ENCODE data around the gene SCGB3A1. TPM values are rescaled to one million over a fixed set of nuclear protein-coding genes. Genes with fewer than 3 reads are reported as not detected.

The SCGB3A1 gene
- total and polyA plus RNA-seq, 9 of the 15 experiments (the other 6 are each of a cell fraction or from before 2014, with no cell fraction given) = 0.33 TPM; not detected in 8

GRCh38 chr5:180595046-180595379 is 3.7 kb upstream of the SCGB3A1 start (continued):
- 0 out of 2 replicates have a peak, but pooled peaks have one; percentile 11 for TF ChIP-seq ZBTB2 (IDR thresholded peaks at IDR 0.05)
- TF ChIP-seq USF2 (CRISPR knock-in tag; IDR thresholded peaks at IDR 0.05) = no peak
- no peak for TF ChIP-seq ZNF232 (CRISPR knock-in tag; IDR thresholded peaks at IDR 0.05)
- TF ChIP-seq TRIM24 (IDR thresholded peaks at IDR 0.05) = peak; percentile 59 to 76; a peak in 3 of 4 replicates
- TF ChIP-seq XRCC5 (IDR thresholded peaks at IDR 0.05; ENCODE audit: low read depth, low read length) = no peak
- no peak for TF ChIP-seq HMG20B (CRISPR knock-in tag; IDR thresholded peaks at IDR 0.05)
- no peak for TF ChIP-seq RBM25 (IDR thresholded peaks at IDR 0.05; ENCODE audit: low read depth, low read length, severe bottlenecking)
- TF ChIP-seq ELK3 (CRISPR knock-in tag; IDR thresholded peaks at IDR 0.05) = no peak
- TF ChIP-seq JUNB (CRISPR knock-in tag; conservative IDR thresholded peaks at IDR 0.05) = no peak
- TF ChIP-seq ZNF217 (CRISPR knock-in tag; IDR thresholded peaks at IDR 0.05) = no peak
- TF ChIP-seq ZNF12 (CRISPR knock-in tag; IDR thresholded peaks at IDR 0.05) = no peak
- TF ChIP-seq ZNF274 (IDR thresholded peaks at IDR 0.05; ENCODE audit: borderline replicate concordance, low read depth, low read length) = no peak
- no peak for TF ChIP-seq BCL6 (CRISPR knock-in tag; IDR thresholded peaks at IDR 0.05)
- TF ChIP-seq MLLT1 (IDR thresholded peaks at IDR 0.05) = peak in 1 of 2 experiments; percentile 11; a peak in 1 of 4 replicates
- no peak for TF ChIP-seq ZNF695 (CRISPR knock-in tag; IDR thresholded peaks at IDR 0.05)
- 0 out of 2 replicates have a peak, but pooled peaks have one; percentile 8 for TF ChIP-seq ZBTB5 (IDR thresholded peaks at IDR 0.05)
- 0 out of 2 replicates have a peak, but pooled peaks have one; percentile 6 for TF ChIP-seq IRF9 (tag; IDR thresholded peaks at IDR 0.05)
- TF ChIP-seq SMARCE1 (IDR thresholded peaks at IDR 0.05) = 0 out of 2 replicates have a peak, but pooled peaks have one; percentile 7
- peak; percentile 75 for TF ChIP-seq TOE1 (IDR thresholded peaks at IDR 0.05; ENCODE audit: borderline replicate concordance)
- no peak for TF ChIP-seq TOE1 (CRISPR knock-in tag; IDR thresholded peaks at IDR 0.05; ENCODE audit: borderline replicate concordance, low read depth)
- TF ChIP-seq ZBTB43 (CRISPR knock-in tag; IDR thresholded peaks at IDR 0.05) = peak; percentile 98
